IMR-90 (cell line): ENCODE results near the gene RPS19BP1. TPM values are rescaled to one million over a fixed set of nuclear protein-coding genes. Genes with fewer than 3 reads are reported as not detected.
A peak's percentile ranks its signal among the peaks of the same experiment; 100 is the strongest.

Source experiments
- ATAC-seq: fragments of 200-7000 bp; cut with Tn5 transposase; 2 replicates; pipeline ENCODE4 v1.9.1; 2020; ENCODE audit warnings: low read depth, mild to moderate bottlenecking, moderate library complexity
- BruUV-seq: library from RNA; stranded (reverse); fragments of 400-500 nt; replicated peaks from 2 replicates; lab custom pipeline; 2021; lab: Mats Ljungman, UMichigan
- CTCF ChIA-PET: fragments of 300-600 bp; formaldehyde crosslinking; extraction: SDS; loops from one replicate; lab custom pipeline; 2021; ENCODE audit warnings: antibody characterized with exemption; lab: Yijun Ruan, JAX
- POLR2A ChIA-PET: fragments of 300-600 bp; sonication (Branson Sonifier 250); formaldehyde crosslinking; loops from one replicate; lab custom pipeline; 2022; ENCODE audit warnings: antibody characterized with exemption; ENCODE audit not compliant: unreplicated experiment; lab: Charles Lee
- DNase-seq: peaks from one replicate; pipeline ENCODE4 v3.0.0; 2013
- H2AFZ ChIP-seq: replicated peaks from 2 replicates; pipeline ENCODE3; 2013; ENCODE audit warnings: low read length, mild to moderate bottlenecking; ENCODE audit not compliant: poor library complexity
- H2AK5ac ChIP-seq: 2 replicates; pipeline ENCODE4 v1.6.1; 2013; ENCODE audit warnings: low read depth, low read length, inconsistent platforms
- H2AK9ac ChIP-seq: replicated peaks from 2 replicates; pipeline ENCODE3; 2013; ENCODE audit warnings: mild to moderate bottlenecking, low read depth, low read length, moderate library complexity; ENCODE audit not compliant: poor library complexity
- H2BK120ac ChIP-seq: 2 replicates; pipeline ENCODE4 v1.6.1; 2013; ENCODE audit warnings: low read depth, low read length, inconsistent platforms
- H2BK15ac ChIP-seq: 3 replicates; pipeline ENCODE4 v1.6.1; 2013; ENCODE audit warnings: low read depth, low read length, inconsistent platforms
- H2BK20ac ChIP-seq: 2 replicates; pipeline ENCODE4 v1.6.1; 2013; ENCODE audit warnings: low read depth, mild to moderate bottlenecking, inconsistent platforms, low read length, moderate library complexity
- H2BK5ac ChIP-seq: 2 replicates; pipeline ENCODE4 v1.6.1; 2013; ENCODE audit warnings: mild to moderate bottlenecking, low read depth, low read length, inconsistent platforms; ENCODE audit not compliant: poor library complexity, severe bottlenecking
- H3K14ac ChIP-seq: replicated peaks from 2 replicates; pipeline ENCODE4 v1.6.1; 2013; ENCODE audit warnings: low read depth, low read length, inconsistent platforms
- H3K18ac ChIP-seq: 2 replicates; pipeline ENCODE4 v1.6.1; 2013; ENCODE audit warnings: low read depth, low read length, control low read depth
- H3K23ac ChIP-seq: 2 replicates; pipeline ENCODE4 v1.6.1; 2013; ENCODE audit warnings: low read depth, low read length, inconsistent platforms
- H3K27ac ChIP-seq: 2 replicates; pipeline ENCODE4 v1.5.1; 2013; ENCODE audit warnings: mild to moderate bottlenecking, control low read depth, low read length; ENCODE audit not compliant: insufficient read depth
- H3K27me3 ChIP-seq: 2 replicates; pipeline ENCODE4 v1.6.1; 2013; ENCODE audit warnings: low read length; ENCODE audit not compliant: control insufficient read depth, insufficient read depth
- H3K36me3 ChIP-seq: 2 replicates; pipeline ENCODE4 v1.6.1; 2013; ENCODE audit warnings: low read length, mixed read lengths; ENCODE audit not compliant: control insufficient read depth, insufficient read depth
- H3K4ac ChIP-seq: 2 replicates; pipeline ENCODE4 v1.6.1; 2013; ENCODE audit warnings: low read depth, low read length, inconsistent platforms
- H3K4me1 ChIP-seq: 2 replicates; pipeline ENCODE4 v1.6.1; 2013; ENCODE audit warnings: low read length, mixed read lengths; ENCODE audit not compliant: control insufficient read depth, insufficient read depth
- H3K4me2 ChIP-seq: 2 replicates; pipeline ENCODE4 v1.6.1; 2013; ENCODE audit warnings: low read depth, mild to moderate bottlenecking, control low read depth, low read length, moderate library complexity
- H3K4me3 ChIP-seq: 2 replicates; pipeline ENCODE4 v1.5.1; 2013; ENCODE audit warnings: low read depth, mild to moderate bottlenecking, control low read depth, low read length, moderate library complexity; ENCODE audit not compliant: insufficient read depth
- H3K56ac ChIP-seq: 2 replicates; pipeline ENCODE4 v1.6.1; 2013; ENCODE audit warnings: low read length, inconsistent platforms; ENCODE audit not compliant: insufficient read depth; ENCODE audit errors: extremely low read depth
- H3K79me1 ChIP-seq, 2 experiments: 2 replicates each; pipeline ENCODE4 v1.6.1; 2013; ENCODE audit warnings: low read length in 2 of 2, inconsistent platforms in 1 of 2, low read depth in 1 of 2
- H3K9ac ChIP-seq: 2 replicates; pipeline ENCODE4 v1.6.1; 2013; ENCODE audit warnings: low read depth, low read length, control low read depth
- H3K9me1 ChIP-seq: 2 replicates; pipeline ENCODE4 v1.6.1; 2013; ENCODE audit warnings: low read length, inconsistent platforms; ENCODE audit not compliant: insufficient read depth
- H3K9me3 ChIP-seq: 2 replicates; pipeline ENCODE4 v1.6.1; 2013; ENCODE audit warnings: low read length; ENCODE audit not compliant: control insufficient read depth, insufficient read depth
- H4K20me1 ChIP-seq: 2 replicates; pipeline ENCODE4 v1.6.1; 2013; ENCODE audit warnings: low read length, inconsistent platforms; ENCODE audit not compliant: insufficient read depth
- H4K5ac ChIP-seq: 2 replicates; pipeline ENCODE4 v1.6.1; 2013; ENCODE audit warnings: mild to moderate bottlenecking, low read depth, low read length, control low read depth
- H4K8ac ChIP-seq, 2 experiments: 2 replicates each; pipeline ENCODE4 v1.6.1; 2013; ENCODE audit warnings: low read depth in 2 of 2, low read length in 2 of 2, control low read depth in 1 of 2, inconsistent platforms in 1 of 2
- H4K91ac ChIP-seq: 2 replicates; pipeline ENCODE4 v1.6.1; 2013; ENCODE audit warnings: low read depth, low read length, inconsistent platforms; ENCODE audit not compliant: insufficient read depth
- BHLHE40 ChIP-seq: fragments of 150-350 bp; IDR thresholded peaks from 2 replicates; pipeline ENCODE4 v1.6.1; 2016; ENCODE audit warnings: mild to moderate bottlenecking, low read depth, low read length
- CHD1 ChIP-seq: IDR thresholded peaks from 2 replicates; pipeline ENCODE4 v1.6.1; 2012; ENCODE audit warnings: low read depth, low read length, improper control_type of control experiment
- FOS ChIP-seq: fragments of 150-350 bp; IDR thresholded peaks from 2 replicates; pipeline ENCODE4 v1.6.1; 2016; ENCODE audit warnings: low read depth, low read length
- MAZ ChIP-seq: IDR thresholded peaks from 2 replicates; pipeline ENCODE4 v1.6.1; 2012; ENCODE audit warnings: low read depth, mild to moderate bottlenecking, low read length, improper control_type of control experiment, moderate library complexity, borderline replicate concordance
- RCOR1 ChIP-seq: IDR thresholded peaks from 2 replicates; pipeline ENCODE4 v1.6.1; 2012; ENCODE audit warnings: mild to moderate bottlenecking, low read length, improper control_type of control experiment; ENCODE audit not compliant: insufficient replicate concordance
- RFX5 ChIP-seq: IDR thresholded peaks from 2 replicates; pipeline ENCODE4 v1.8.0; 2012; ENCODE audit warnings: low read depth, mild to moderate bottlenecking, low read length, moderate library complexity
- USF2 ChIP-seq: fragments of 150-350 bp; IDR thresholded peaks from 2 replicates; pipeline ENCODE4 v1.6.1; 2017; ENCODE audit warnings: mild to moderate bottlenecking, antibody characterized with exemption, low read length, low read depth
- WGBS, 2 experiments: methylation state at CpG; one replicate each; pipeline versions ENCODE4 v1.1.5 to v1.1.7; 2013; ENCODE audit warnings: missing lambda C conversion rate in 2 of 2; ENCODE audit not compliant: insufficient read length in 1 of 2; ENCODE audit errors: extremely low coverage in 2 of 2; 5-methylcytosine and 5-hydroxymethylcytosine counted together
- dilution Hi-C: fragments of 300-500 bp; cut with HindIII; formaldehyde crosslinking; loops from one replicate; pipeline ENCODE4 v1.14.3; 2018; ENCODE audit warnings: low sequenced_read_pairs; ENCODE audit not compliant: unreplicated experiment
- in situ Hi-C: fragments of 300-500 bp; cut with MboI; formaldehyde crosslinking; loops from 3 replicates; pipeline ENCODE4 v1.14.3; 2019; ENCODE audit warnings: low sequenced_read_pairs, inconsistent platforms, mixed read lengths
- intact Hi-C: fragments of 100-400 bp; cut with micrococcal nuclease; formaldehyde crosslinking; loops from 2 replicates; pipeline ENCODE4 v1.10.0; 2022
- polyA plus RNA-seq, 3 experiments: library from polyadenylated mRNA; depleted of rRNA; stranded (reverse); fragments of >200 nt; gene quantifications; 2 replicates each; pipeline ENCODE4 v1.2.3, GENCODE V29; 2012; ENCODE audit warnings: low replicate concordance in 1 of 3
- total RNA-seq: library from RNA; depleted of rRNA; stranded (reverse); fragments of >200 nt; gene quantifications from 2 replicates; pipeline ENCODE4 v1.2.3, GENCODE V29; 2012
- TF ChIP-seq, protein P1 (sequence below): conservative IDR thresholded peaks from 2 replicates; pipeline ENCODE4 v1.5.1; 2012; ENCODE audit warnings: mild to moderate bottlenecking, low read depth, low read length, improper control_type of control experiment

RPS19BP1 gene
- total and polyA plus RNA-seq, 2 of the 4 experiments (the other 2 are of a cell fraction): 33.0 to 95.4 TPM

DNA sequence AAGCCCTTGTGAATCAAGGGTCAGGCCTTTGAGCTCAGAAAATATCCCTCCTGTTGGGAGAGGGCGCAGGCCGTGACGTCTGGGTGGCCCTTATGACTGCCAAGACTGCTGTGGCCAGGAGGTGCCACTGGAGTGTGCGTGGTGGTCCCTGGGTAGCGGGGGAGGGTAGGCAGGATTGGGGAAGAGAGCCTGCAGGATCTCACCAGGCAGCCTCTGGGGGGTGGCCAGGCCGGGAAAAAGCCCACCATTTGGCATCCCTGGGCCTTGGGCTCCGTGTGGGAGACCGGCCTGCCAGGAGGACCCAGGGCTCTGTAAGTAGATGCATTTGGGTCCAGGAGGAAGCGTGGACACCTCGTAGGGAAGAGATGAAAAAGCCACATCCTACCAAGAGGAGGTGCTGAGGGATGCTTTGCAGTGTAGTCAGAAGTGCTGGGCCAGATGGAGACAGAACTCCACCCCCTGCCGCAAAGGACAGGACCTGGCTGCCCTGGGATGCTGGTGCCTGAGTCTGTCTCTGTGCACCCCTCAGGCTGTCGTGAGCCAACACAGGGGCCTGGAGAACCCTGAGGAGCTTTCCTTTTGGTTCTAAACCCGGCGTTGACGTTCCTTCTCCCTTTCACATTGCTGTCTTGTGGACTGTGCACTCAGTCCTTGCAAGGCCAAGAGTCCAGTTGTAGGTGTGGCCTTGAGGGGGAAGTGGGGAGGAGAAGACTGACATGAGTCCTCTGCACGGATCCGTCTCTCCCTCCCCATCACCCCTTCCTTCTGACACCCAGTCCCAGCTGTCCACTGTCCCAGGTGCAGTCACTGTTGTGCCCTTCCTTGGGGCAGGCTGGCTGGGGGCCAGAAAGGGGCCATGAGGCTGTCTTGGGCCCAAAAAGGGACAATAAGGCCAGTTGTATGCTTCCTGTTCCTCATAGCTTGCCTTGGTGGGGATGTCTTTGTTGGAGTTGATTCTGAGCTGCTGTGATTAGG, 43.2 kb downstream of the RPS19BP1 start:
- Histone ChIP-seq H3K36me3 (no peaks in the 10 kb centered on the region), H3K14ac (no peak overlapping the region), H2BK5ac (no peak overlapping the region), H2AK9ac (peak overlapping the region; percentile 61), H3K4ac (no peak overlapping the region), H4K91ac (no peak overlapping the region), H3K4me1 (peaks cover 5% of the 10 kb centered on the region), H4K8ac (peak overlapping the region in 1 of 2 experiments; percentile 57; a peak in 1 of 4 replicates), H3K56ac (no peak overlapping the region), H4K5ac (no peak overlapping the region), H2BK120ac (no peak overlapping the region), H3K79me1 (0 out of 4 replicates have a peak, but pooled peaks cover 0 to 2% of the 10 kb centered on the region in 2 experiments), H2AFZ (peak overlapping the region; percentile 85), H2BK15ac (no peak overlapping the region), H3K9me1 (peaks cover 11% of the 10 kb centered on the region), H3K9me3 (no peaks in the 10 kb centered on the region), H2AK5ac (no peak overlapping the region; the same call in 1 of the 2 replicates), H4K20me1 (peaks cover 12% of the 10 kb centered on the region; the same call in 1 of the 2 replicates), H2BK20ac (no peak overlapping the region), H3K23ac (no peak overlapping the region), H3K27me3 (no peaks in the 10 kb centered on the region; the same call in 1 of the 2 replicates), H3K4me2 (no peak overlapping the region), H3K27ac (no peak overlapping the region), H3K18ac (no peak overlapping the region), H3K4me3 (no peak overlapping the region), H3K9ac (no peak overlapping the region)
- 86% methylated on average over 10 of the region's 17 CpGs; no CpG with 5 or more reads in 1 of the 2 experiments for WGBS, 2 experiments
- no peak for TF ChIP-seq RCOR1
- TF ChIP-seq RFX5: no peak
- TF ChIP-seq, protein P1, sequence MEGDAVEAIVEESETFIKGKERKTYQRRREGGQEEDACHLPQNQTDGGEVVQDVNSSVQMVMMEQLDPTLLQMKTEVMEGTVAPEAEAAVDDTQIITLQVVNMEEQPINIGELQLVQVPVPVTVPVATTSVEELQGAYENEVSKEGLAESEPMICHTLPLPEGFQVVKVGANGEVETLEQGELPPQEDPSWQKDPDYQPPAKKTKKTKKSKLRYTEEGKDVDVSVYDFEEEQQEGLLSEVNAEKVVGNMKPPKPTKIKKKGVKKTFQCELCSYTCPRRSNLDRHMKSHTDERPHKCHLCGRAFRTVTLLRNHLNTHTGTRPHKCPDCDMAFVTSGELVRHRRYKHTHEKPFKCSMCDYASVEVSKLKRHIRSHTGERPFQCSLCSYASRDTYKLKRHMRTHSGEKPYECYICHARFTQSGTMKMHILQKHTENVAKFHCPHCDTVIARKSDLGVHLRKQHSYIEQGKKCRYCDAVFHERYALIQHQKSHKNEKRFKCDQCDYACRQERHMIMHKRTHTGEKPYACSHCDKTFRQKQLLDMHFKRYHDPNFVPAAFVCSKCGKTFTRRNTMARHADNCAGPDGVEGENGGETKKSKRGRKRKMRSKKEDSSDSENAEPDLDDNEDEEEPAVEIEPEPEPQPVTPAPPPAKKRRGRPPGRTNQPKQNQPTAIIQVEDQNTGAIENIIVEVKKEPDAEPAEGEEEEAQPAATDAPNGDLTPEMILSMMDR: no peak
- no peak for TF ChIP-seq USF2
- no peak for TF ChIP-seq CHD1
- no peak for TF ChIP-seq BHLHE40
- TF ChIP-seq MAZ: no peak
- TF ChIP-seq FOS: no peak
- BruUV-seq: no TSS peak
- DNase-seq (no peak), ATAC-seq (no peak)
- CTCF ChIA-PET: no interaction called here
- dilution Hi-C loops (no loop called here), intact Hi-C loops (loop anchor here (10.0 kb wide), 2 partner anchors 55 to 315 kb away; no protein-coding TSS in a partner anchor), in situ Hi-C loops (no loop called here)
- POLR2A ChIA-PET: no interaction called here
